H1 (cell line): ENCODE measurements around the gene PROSER3. TPM values are rescaled to one million over a fixed set of nuclear protein-coding genes. Genes with fewer than 3 reads are reported as not detected.

Experiments used
- BCL11A ChIP-seq, 2 experiments: IDR thresholded peaks; one replicate each; pipeline ENCODE4 v1.6.1; 2011; ENCODE audit warnings: low read depth in 2 of 2, low read length in 2 of 2, mild to moderate bottlenecking in 2 of 2
- CHD7 ChIP-seq: fragments of 300-600 bp; sonication (generic); IDR thresholded peaks from 2 replicates; pipeline ENCODE4 v1.7.1; 2012; ENCODE audit warnings: low read length, moderate library complexity, mild to moderate bottlenecking, inconsistent platforms; ENCODE audit not compliant: insufficient replicate concordance
- E2F6 ChIP-seq: IDR thresholded peaks from 2 replicates; pipeline ENCODE4 v1.6.1; 2012; ENCODE audit warnings: inconsistent platforms
- EZH2 ChIP-seq: fragments of 200-600 bp; sonication (generic); IDR thresholded peaks from 2 replicates; pipeline ENCODE4 v1.7.1; 2012; ENCODE audit warnings: low read depth, mild to moderate bottlenecking, moderate library complexity, low read length, inconsistent platforms; ENCODE audit not compliant: severe bottlenecking
- GABPA ChIP-seq: IDR thresholded peaks from 2 replicates; pipeline ENCODE4 v1.6.1; 2011; ENCODE audit warnings: mild to moderate bottlenecking, low read length, moderate library complexity, borderline replicate concordance; ENCODE audit not compliant: insufficient read depth
- JUN ChIP-seq: IDR thresholded peaks from 2 replicates; pipeline ENCODE4 v1.6.1; 2011; ENCODE audit warnings: low read depth, mild to moderate bottlenecking, improper control_type of control experiment, low read length
- POU5F1 ChIP-seq: IDR thresholded peaks from 2 replicates; pipeline ENCODE4 v1.6.1; 2011; ENCODE audit warnings: low read depth, mild to moderate bottlenecking, low read length, moderate library complexity
- SRF ChIP-seq: IDR thresholded peaks from 2 replicates; pipeline ENCODE4 v1.6.1; 2011; ENCODE audit warnings: mild to moderate bottlenecking, low read depth, low read length, moderate library complexity
- TAF1 ChIP-seq: IDR thresholded peaks from 2 replicates; pipeline ENCODE4 v1.6.1; 2011; ENCODE audit warnings: mild to moderate bottlenecking, low read depth, low read length
- polyA plus RNA-seq, 7 experiments: library from polyadenylated mRNA; depleted of rRNA in 3 of 7; stranded (reverse) in 5 of 7; unstranded in 2 of 7; fragments of >200 nt in 5 of 7; fragments of 200-250 nt in 2 of 7; gene quantifications; 1 replicate in 5 of 7; 2 replicates in 1 of 7; 4 replicates in 1 of 7; pipeline versions ENCODE4 v1.2.1 to v1.2.3, GENCODE V29; 2011 to 2013; ENCODE audit warnings: missing spikeins in 2 of 7, mixed read lengths in 2 of 7
- total RNA-seq: library from RNA; stranded (reverse); fragmentation: NEBNext Ultra II Directional; extraction: Animal tissue kit (Norgen Biotek cat#: 25700); gene quantifications from 2 replicates; pipeline ENCODE4 v1.2.1, GENCODE V29; 2021

The PROSER3 gene
- total and polyA plus RNA-seq, 2 of the 8 experiments (the other 6 are each of a cell fraction or from before 2014, with no cell fraction given): 17.8 to 28.9 TPM

- TF ChIP-seq CHD7 (no peak), SRF (no peak), POU5F1 (no peak), GABPA (no peak), TAF1 (0 out of 2 replicates have a peak, but pooled peaks have one; percentile 29), BCL11A (IDR thresholded peaks at IDR 0.05; ENCODE audit: low read depth in 2 of 2, low read length in 2 of 2) (no peak), E2F6 (peak; percentile 76), JUN (no peak), EZH2 (peak; percentile 23)
These were observed 26.7 kb downstream of the PROSER3 start (continued) for GRCh38 chr19:35784503-35785338.
